Tibial nerve (tissue), 4 donors: Measurements from ENCODE around the gene CASTOR1. TPM values are rescaled to one million over a fixed set of nuclear protein-coding genes. Genes with fewer than 3 reads are reported as not detected.

ENCODE experiments used
- DNase-seq, 2 donors: peaks; one replicate each; pipeline ENCODE4 v3.0.0-alpha.2; 2019; ENCODE audit warnings: low spot score in 2 of 2
- H3K27ac ChIP-seq, 4 donors: fragments of 200-600 bp; sonication (generic) in 3 of 4; one replicate each; pipeline ENCODE4 v1.5.1; 2017 to 2019; ENCODE audit warnings: mild to moderate bottlenecking in 1 of 4
- H3K27me3 ChIP-seq, 2 donors: fragments of 200-600 bp; sonication (generic) in 1 of 2; one replicate each; pipeline versions ENCODE4 v1.5.1 to v1.6.0; 2017 to 2019
- H3K36me3 ChIP-seq, 3 donors: fragments of 200-600 bp; sonication (generic); one replicate each; pipeline ENCODE4 v1.5.1; 2018 to 2019
- H3K4me1 ChIP-seq, 4 donors: fragments of 200-600 bp; sonication (generic) in 3 of 4; one replicate each; pipeline ENCODE4 v1.5.1; 2017 to 2019
- H3K4me3 ChIP-seq, 4 donors: fragments of 200-600 bp; sonication (generic) in 3 of 4; one replicate each; pipeline ENCODE4 v1.5.1; 2017 to 2019; ENCODE audit warnings: mild to moderate bottlenecking in 1 of 4, moderate library complexity in 1 of 4
- H3K9me3 ChIP-seq, 4 donors: fragments of 200-600 bp; sonication (generic) in 3 of 4; one replicate each; pipeline ENCODE4 v1.5.1; 2017 to 2019
- CTCF ChIP-seq, 5 experiments: fragments of 200-600 bp in 3 of 5; fragments of 450-650 bp in 2 of 5; sonication (generic) in 3 of 5; IDR thresholded peaks; one replicate each; pipeline ENCODE4 v1.5.1; 2016 to 2019; ENCODE audit warnings: antibody characterized with exemption in 5 of 5, mild to moderate bottlenecking in 3 of 5, moderate library complexity in 2 of 5
- EP300 ChIP-seq, 2 donors: sonication (generic); formaldehyde crosslinking; IDR thresholded peaks; one replicate each; pipeline ENCODE4 v1.6.1; 2017; ENCODE audit warnings: antibody characterized with exemption in 2 of 2, mild to moderate bottlenecking in 1 of 2
- POLR2A ChIP-seq, 2 donors: fragments of 450-650 bp; IDR thresholded peaks; one replicate each; pipeline ENCODE4 v1.6.1; 2017; ENCODE audit warnings: antibody characterized with exemption in 2 of 2, mild to moderate bottlenecking in 2 of 2, moderate library complexity in 2 of 2
- WGBS, 2 donors: methylation state at CpG; one replicate each; pipeline ENCODE4 v1.1.5; 2018; 5-methylcytosine and 5-hydroxymethylcytosine counted together
- total RNA-seq, 4 donors: library from RNA; depleted of rRNA; stranded (reverse); fragments of >200 nt; gene quantifications; one replicate each; pipeline ENCODE4 v1.1.0, GENCODE V29; 2016

CASTOR1 gene
- total RNA-seq, 4 donors from 2014 or later: 38.7 to 57.9 (median 45.3) TPM

GRCh38 chr22:30314915-30315314 is 25.6 kb upstream of the CASTOR1 start:
- TF ChIP-seq CTCF (IDR thresholded peaks at IDR 0.05) (no peak), EP300 (IDR thresholded peaks at IDR 0.05) (no peak), POLR2A (IDR thresholded peaks at IDR 0.05) (no peak)
- peaks cover 0 to 97% (median 72%) of the 10 kb centered on the region in 4 donors for H3K4me1 ChIP-seq
- H3K36me3 ChIP-seq: peaks cover 0 to 2% (median 0%) of the 10 kb centered on the region in 3 donors
- H3K27me3 ChIP-seq: no peaks in the 10 kb centered on the region
- no peaks in the 10 kb centered on the region for H3K9me3 ChIP-seq
- H3K4me3 ChIP-seq: no peak overlapping the region
- 78 to 86% methylated on average over 8 of the region's 8 CpGs for WGBS, 2 donors
- no peak for DNase-seq
- peak overlapping the region in 1 of 4 donors; percentile 14 for H3K27ac ChIP-seq

- DNase-seq: no peak
- Histone ChIP-seq H3K36me3 (peaks cover 0 to 2% (median 0%) of the 10 kb centered on the region in 3 donors), H3K9me3 (no peaks in the 10 kb centered on the region), H3K27me3 (no peaks in the 10 kb centered on the region), H3K4me1 (peaks cover 0 to 97% (median 76%) of the 10 kb centered on the region in 4 donors), H3K27ac (peak overlapping the region in 2 of 4 donors; percentile 19 to 47), H3K4me3 (no peak overlapping the region)
- 83 to 90% methylated on average over 7 to 8 of the region's 8 CpGs for WGBS, 2 donors
- TF ChIP-seq EP300 (IDR thresholded peaks at IDR 0.05) (no peak), POLR2A (IDR thresholded peaks at IDR 0.05) (no peak), CTCF (IDR thresholded peaks at IDR 0.05) (no peak)
Observed at GRCh38 chr22:30313527-30314363, 24.4 kb upstream of the CASTOR1 start.

GRCh38 chr22:30312053-30312452 is 22.7 kb upstream of the CASTOR1 start:
- H3K27ac ChIP-seq: peak overlapping the region in 3 of 4 donors; percentile 82 to 86 (median 85)
- no peaks in the 10 kb centered on the region for H3K27me3 ChIP-seq
- H3K36me3 ChIP-seq: no peaks in the 10 kb centered on the region
- no peak overlapping the region for H3K4me3 ChIP-seq
- peaks cover 0 to 97% (median 72%) of the 10 kb centered on the region in 4 donors for H3K4me1 ChIP-seq
- 66 to 73% methylated on average over 6 of the region's 6 CpGs for WGBS, 2 donors
- TF ChIP-seq CTCF (IDR thresholded peaks at IDR 0.05) (no peak), POLR2A (IDR thresholded peaks at IDR 0.05) (no peak), EP300 (IDR thresholded peaks at IDR 0.05) (no peak)
- DNase-seq: no peak
- H3K9me3 ChIP-seq: no peaks in the 10 kb centered on the region

GRCh38 chr22:30310881-30311771 is 21.8 kb upstream of the CASTOR1 start:
- DNase-seq: peak; percentile 75
- no peaks in the 10 kb centered on the region for H3K9me3 ChIP-seq
- peak overlapping the region in 1 of 4 donors; percentile 4 for H3K4me3 ChIP-seq
- H3K36me3 ChIP-seq: no peaks in the 10 kb centered on the region
- no peaks in the 10 kb centered on the region for H3K27me3 ChIP-seq
- peak overlapping the region in 3 of 4 donors; percentile 82 to 86 (median 85) for H3K27ac ChIP-seq
- TF ChIP-seq CTCF (IDR thresholded peaks at IDR 0.05): no peak
- TF ChIP-seq EP300 (IDR thresholded peaks at IDR 0.05): peak in 1 of 2 donors; percentile 69
- 44 to 55% methylated on average over 8 of the region's 8 CpGs for WGBS, 2 donors
- H3K4me1 ChIP-seq: peaks cover 0 to 97% (median 80%) of the 10 kb centered on the region in 4 donors
